NT2/D1 (cell line): ENCODE results near the gene APCDD1.

Experiments used
- YY1 ChIP-seq: IDR thresholded peaks from 2 replicates; pipeline ENCODE4 v1.6.1; 2011; ENCODE audit not compliant: insufficient read length, insufficient read depth
- ZNF274 ChIP-seq: IDR thresholded peaks from 2 replicates; pipeline ENCODE4 v1.6.1; 2011; ENCODE audit warnings: mild to moderate bottlenecking, low read depth, low read length

DNA sequence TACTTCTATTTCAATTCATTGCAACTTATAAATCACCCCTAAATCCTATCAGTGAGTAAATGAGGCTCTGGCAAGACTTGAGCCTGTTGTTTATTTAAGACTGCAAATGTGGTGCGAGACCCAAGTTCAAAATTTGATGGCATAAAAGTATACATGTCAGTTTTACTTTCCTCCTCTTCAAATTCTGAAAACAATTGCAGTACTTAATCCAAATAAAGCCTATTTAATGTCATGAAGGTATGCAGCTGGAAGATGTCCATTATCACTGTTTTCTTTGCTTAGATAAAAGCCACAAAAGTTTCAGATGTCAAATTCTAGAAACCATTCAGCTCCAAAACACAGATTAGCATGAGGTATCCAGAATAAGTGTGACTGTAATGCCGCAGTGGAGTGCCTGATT is 3.3 kb downstream of the APCDD1 start:
- TF ChIP-seq ZNF274 (no peak), YY1 (no peak)
